GM12872 (cell line): Measurements from ENCODE around the gene PXK.

Experiments used
- CTCF ChIP-seq: IDR thresholded peaks from 3 replicates; pipeline ENCODE4 v1.5.1; 2011; ENCODE audit warnings: low read depth, mild to moderate bottlenecking, low read length, moderate library complexity; ENCODE audit not compliant: insufficient read depth

Gene PXK

GRCh38 chr3:58356054-58356453 is 23.4 kb downstream of the PXK start:
- TF ChIP-seq CTCF: no peak

- no peak for TF ChIP-seq CTCF
These were observed 24.7 kb downstream of the PXK start for GRCh38 chr3:58357402-58357801.

- no peak for TF ChIP-seq CTCF
These were observed 25.4 kb downstream of the PXK start for GRCh38 chr3:58358092-58358491.

GRCh38 chr3:58358808-58359207 is 26.1 kb downstream of the PXK start:
- no peak for TF ChIP-seq CTCF

GRCh38 chr3:58359621-58360020 is 26.9 kb downstream of the PXK start:
- no peak for TF ChIP-seq CTCF

- no peak for TF ChIP-seq CTCF
These were observed 29.2 kb downstream of the PXK start for GRCh38 chr3:58361866-58362265.

GRCh38 chr3:58366699-58367098 is 34.0 kb downstream of the PXK start:
- no peak for TF ChIP-seq CTCF

GRCh38 chr3:58369038-58369437 is 36.3 kb downstream of the PXK start:
- TF ChIP-seq CTCF: no peak
